Sigmoid colon (tissue), 7 donors: ENCODE results near the gene MAPK8IP3. TPM values are rescaled to one million over a fixed set of nuclear protein-coding genes. Genes with fewer than 3 reads are reported as not detected.

Source experiments
- DNase-seq: peaks from one replicate; pipeline ENCODE4 v3.0.0-alpha.2; 2019
- H3K27ac ChIP-seq, 4 donors: fragments of 200-600 bp; sonication (generic); one replicate each; pipeline ENCODE4 v1.5.1; 2016 to 2019; ENCODE audit warnings: mild to moderate bottlenecking in 1 of 4
- H3K27me3 ChIP-seq, 3 donors: fragments of 200-600 bp; sonication (generic); one replicate each; pipeline ENCODE4 v1.5.1; 2019; ENCODE audit warnings: mild to moderate bottlenecking in 1 of 3
- H3K36me3 ChIP-seq, 4 donors: fragments of 200-600 bp; sonication (generic); one replicate each; pipeline ENCODE4 v1.5.1; 2016 to 2019
- H3K4me1 ChIP-seq, 4 donors: fragments of 200-600 bp; sonication (generic); one replicate each; pipeline ENCODE4 v1.5.1; 2017 to 2019
- H3K4me3 ChIP-seq, 4 donors: fragments of 200-600 bp; sonication (generic); one replicate each; pipeline ENCODE4 v1.5.1; 2017 to 2019; ENCODE audit warnings: mild to moderate bottlenecking in 2 of 4, moderate library complexity in 1 of 4
- H3K9me3 ChIP-seq, 4 donors: fragments of 200-600 bp in 3 of 4; sonication (generic) in 3 of 4; one replicate each; pipeline versions ENCODE4 v1.5.1 to v1.6.1; 2013 to 2019
- CTCF ChIP-seq, 4 experiments: fragments of 450-650 bp in 3 of 4; fragments of 200-600 bp in 1 of 4; IDR thresholded peaks; one replicate each; pipeline ENCODE4 v1.5.1; 2016 to 2019; ENCODE audit warnings: antibody characterized with exemption in 4 of 4, mild to moderate bottlenecking in 3 of 4, moderate library complexity in 2 of 4
- EP300 ChIP-seq, 4 donors: sonication (generic); formaldehyde crosslinking; IDR thresholded peaks; one replicate each; pipeline ENCODE4 v1.6.1; 2017; ENCODE audit warnings: antibody characterized with exemption in 4 of 4
- POLR2A ChIP-seq, 2 donors: fragments of 450-650 bp; IDR thresholded peaks; one replicate each; pipeline ENCODE4 v1.6.1; 2016; ENCODE audit warnings: antibody characterized with exemption in 2 of 2, mild to moderate bottlenecking in 2 of 2, moderate library complexity in 2 of 2
- POLR2AphosphoS5 ChIP-seq, 4 donors: sonication (generic); formaldehyde crosslinking; IDR thresholded peaks; one replicate each; pipeline ENCODE4 v1.6.1; 2017; ENCODE audit warnings: antibody characterized with exemption in 4 of 4
- WGBS, 2 donors: extraction: QIAGEN DNeasy Blood & Tissue Kit; methylation state at CpG; one replicate each; pipeline ENCODE4 v1.1.7; 2013; 5-methylcytosine and 5-hydroxymethylcytosine counted together
- intact Hi-C: fragments of 100-400 bp; cut with DNase I; formaldehyde crosslinking; loops from one replicate; pipeline ENCODE4 v1.15.1; 2023
- polyA plus RNA-seq, 3 donors: library from polyadenylated mRNA; stranded (reverse); fragments of 200-250 nt; gene quantifications; one replicate each; pipeline ENCODE4 v1.2.3, GENCODE V29; 2013
- total RNA-seq, 4 donors: library from RNA; depleted of rRNA; stranded (reverse); fragments of >200 nt; gene quantifications; one replicate each; pipeline ENCODE4 v1.1.0, GENCODE V29; 2016
- donor health status: healthy with polysubstance abuse.
- donor health status: Bipolar disorder and iron deficiency.
- donor health status: healthy.

Gene MAPK8IP3
- total and polyA plus RNA-seq, 7 donors, result 3.6 to 80.9 (median 22.4) TPM

DNA sequence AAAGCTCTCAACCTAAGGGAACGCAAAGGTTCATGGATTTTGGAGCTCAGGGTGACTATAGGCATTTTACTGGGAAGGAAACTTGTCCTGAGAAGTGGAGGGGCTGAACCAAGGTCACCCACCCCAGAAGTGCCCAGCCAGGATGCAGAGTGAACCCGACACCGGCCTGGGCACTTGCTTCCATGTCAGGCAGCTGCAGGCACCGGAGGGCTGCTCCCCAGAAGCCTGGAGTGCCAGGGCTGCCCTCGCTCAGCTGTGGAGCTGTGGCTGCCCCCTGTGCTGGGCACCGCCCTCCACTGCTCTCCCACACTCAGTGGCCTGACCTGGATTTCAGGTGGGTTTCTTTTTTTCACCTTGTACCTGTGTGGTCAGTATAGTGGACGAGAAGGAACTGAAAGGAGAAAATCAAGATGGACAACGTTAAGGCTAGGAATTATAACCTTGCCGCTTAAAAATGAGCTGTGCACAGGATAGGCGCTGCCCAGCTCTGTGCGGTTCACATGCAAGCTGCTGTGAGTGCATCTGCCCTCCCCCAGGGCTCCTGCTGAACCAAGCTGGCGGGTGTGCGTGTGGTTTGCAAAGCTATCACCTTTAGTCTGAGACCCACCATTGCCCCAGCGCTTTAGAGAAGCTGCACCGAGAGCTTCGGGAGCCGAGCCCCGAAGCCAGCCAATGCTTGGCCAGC lies 2.2 kb downstream of the MAPK8IP3 start:
- H3K4me1 ChIP-seq, result peaks cover 0 to 47% (median 37%) of the 10 kb centered on the region in 4 donors
- no peaks in the 10 kb centered on the region for H3K27me3 ChIP-seq
- no peaks in the 10 kb centered on the region for H3K36me3 ChIP-seq
- H3K4me3 ChIP-seq, result peak overlapping the region in 1 of 4 donors; percentile 88
- H3K9me3 ChIP-seq, result no peaks in the 10 kb centered on the region
- 91 to 94% methylated on average over 18 of the region's 18 CpGs for WGBS, 2 donors
- TF ChIP-seq POLR2A (IDR thresholded peaks at IDR 0.05) (no peak), POLR2AphosphoS5 (IDR thresholded peaks at IDR 0.05) (no peak), CTCF (IDR thresholded peaks at IDR 0.05) (no peak), EP300 (IDR thresholded peaks at IDR 0.05) (no peak)
- intact Hi-C loops, result loop anchor here (5.0 kb wide), 2 partner anchors 64 to 291 kb away; partner anchors contain the start of genes EME2, MRPS34 and NME3
- no peak for DNase-seq
- H3K27ac ChIP-seq, result peak overlapping the region in 3 of 4 donors; percentile 86 to 97 (median 91)

GRCh38 chr16:1708768-1709180 lies 2.8 kb downstream of the MAPK8IP3 start:
- Histone ChIP-seq H3K4me3 (no peak overlapping the region), H3K27ac (no peak overlapping the region), H3K36me3 (no peaks in the 10 kb centered on the region), H3K4me1 (peaks cover 0 to 52% (median 40%) of the 10 kb centered on the region in 4 donors), H3K9me3 (no peaks in the 10 kb centered on the region), H3K27me3 (no peaks in the 10 kb centered on the region)
- 89 to 92% methylated on average over 13 of the region's 13 CpGs for WGBS, 2 donors
- TF ChIP-seq EP300 (IDR thresholded peaks at IDR 0.05) (no peak), POLR2AphosphoS5 (IDR thresholded peaks at IDR 0.05) (no peak), POLR2A (IDR thresholded peaks at IDR 0.05) (no peak), CTCF (IDR thresholded peaks at IDR 0.05) (no peak)
- intact Hi-C loops, result loop anchor here (5.0 kb wide), 2 partner anchors 64 to 291 kb away; partner anchors contain the start of genes EME2, MRPS34 and NME3
- DNase-seq, result no peak

DNA sequence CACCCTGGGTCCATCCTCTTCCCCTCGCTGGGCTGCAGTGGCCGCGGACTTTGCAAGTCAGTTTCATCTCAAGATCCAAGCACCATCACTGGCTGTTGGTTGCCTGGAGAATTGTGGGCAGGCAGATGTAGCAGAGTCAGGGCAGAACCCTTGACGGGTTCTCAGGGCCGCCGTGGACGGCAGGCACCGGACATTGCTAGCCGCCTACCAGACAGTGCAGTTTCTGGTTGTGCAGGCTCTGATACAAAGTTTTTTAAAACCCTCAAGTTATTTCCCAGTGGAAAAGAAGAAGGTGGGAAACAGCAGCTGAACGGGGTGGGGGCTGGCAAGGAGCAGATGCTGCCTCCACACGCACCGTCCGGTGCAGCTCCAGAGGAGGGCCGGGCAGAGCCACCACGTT lies 3.4 kb downstream of the MAPK8IP3 start:
- no peak overlapping the region for H3K4me3 ChIP-seq
- 94% methylated on average over 15 of the region's 15 CpGs for WGBS, 2 donors
- no peak for DNase-seq
- TF ChIP-seq POLR2AphosphoS5 (IDR thresholded peaks at IDR 0.05) (no peak), CTCF (IDR thresholded peaks at IDR 0.05) (no peak), EP300 (IDR thresholded peaks at IDR 0.05) (no peak), POLR2A (IDR thresholded peaks at IDR 0.05) (no peak)
- H3K9me3 ChIP-seq, result no peaks in the 10 kb centered on the region
- intact Hi-C loops, result loop anchor here (5.0 kb wide), 2 partner anchors 63 to 292 kb away; partner anchors contain the start of genes EME2, MRPS34 and NME3
- no peaks in the 10 kb centered on the region for H3K27me3 ChIP-seq
- H3K27ac ChIP-seq, result no peak overlapping the region
- no peaks in the 10 kb centered on the region for H3K36me3 ChIP-seq
- peaks cover 0 to 55% (median 40%) of the 10 kb centered on the region in 4 donors for H3K4me1 ChIP-seq

DNA sequence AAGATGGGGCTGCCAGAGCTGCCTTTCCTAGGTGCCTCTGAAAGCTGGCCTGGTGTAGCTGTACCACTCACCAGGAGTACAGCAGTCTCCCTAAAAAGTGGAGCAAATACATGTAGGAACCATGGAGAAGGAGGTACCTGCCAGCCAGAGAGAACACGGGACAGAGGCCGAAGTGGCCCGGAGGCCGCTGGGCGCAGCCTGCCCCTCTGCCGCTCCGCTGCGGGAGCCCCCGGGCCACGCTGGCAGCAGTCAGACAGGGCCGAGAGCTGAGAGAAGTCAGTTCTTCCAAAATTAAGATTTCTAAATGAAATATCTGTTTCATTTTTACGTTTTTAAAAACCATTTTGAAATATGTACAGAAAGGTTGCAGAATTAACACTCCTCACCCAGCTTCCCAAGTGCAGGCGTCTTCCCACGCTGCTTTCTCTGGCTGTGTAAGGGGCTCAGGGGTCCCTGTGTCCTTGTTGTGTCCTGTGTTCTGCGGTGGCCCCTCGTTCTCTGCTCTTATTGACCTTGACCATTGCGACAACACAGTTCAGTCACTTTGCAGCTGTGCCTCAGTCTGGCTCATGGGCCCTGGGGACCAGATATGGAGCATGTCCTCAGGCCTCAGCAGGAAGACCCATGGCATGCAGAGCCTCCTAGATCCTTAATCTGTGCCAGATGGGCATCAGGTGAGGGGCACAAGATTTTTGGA lies 5.0 kb downstream of the MAPK8IP3 start:
- intact Hi-C loops, result no loop called here
- 91 to 93% methylated on average over 17 of the region's 17 CpGs for WGBS, 2 donors
- Histone ChIP-seq H3K36me3 (no peaks in the 10 kb centered on the region), H3K27ac (no peak overlapping the region), H3K9me3 (no peaks in the 10 kb centered on the region), H3K4me1 (peaks cover 0 to 47% (median 33%) of the 10 kb centered on the region in 4 donors), H3K27me3 (no peaks in the 10 kb centered on the region), H3K4me3 (no peak overlapping the region)
- TF ChIP-seq POLR2AphosphoS5 (IDR thresholded peaks at IDR 0.05) (no peak), POLR2A (IDR thresholded peaks at IDR 0.05) (no peak), EP300 (IDR thresholded peaks at IDR 0.05) (no peak), CTCF (IDR thresholded peaks at IDR 0.05) (no peak)
- DNase-seq, result no peak
